ENCODE results near the gene GSTO2.
"Not testable (repeated sequence)": the region's sequence is repeated elsewhere in the genome, so short reads cannot be mapped to it uniquely, and the experiment has no call there.

GSTO2 gene

DNA sequence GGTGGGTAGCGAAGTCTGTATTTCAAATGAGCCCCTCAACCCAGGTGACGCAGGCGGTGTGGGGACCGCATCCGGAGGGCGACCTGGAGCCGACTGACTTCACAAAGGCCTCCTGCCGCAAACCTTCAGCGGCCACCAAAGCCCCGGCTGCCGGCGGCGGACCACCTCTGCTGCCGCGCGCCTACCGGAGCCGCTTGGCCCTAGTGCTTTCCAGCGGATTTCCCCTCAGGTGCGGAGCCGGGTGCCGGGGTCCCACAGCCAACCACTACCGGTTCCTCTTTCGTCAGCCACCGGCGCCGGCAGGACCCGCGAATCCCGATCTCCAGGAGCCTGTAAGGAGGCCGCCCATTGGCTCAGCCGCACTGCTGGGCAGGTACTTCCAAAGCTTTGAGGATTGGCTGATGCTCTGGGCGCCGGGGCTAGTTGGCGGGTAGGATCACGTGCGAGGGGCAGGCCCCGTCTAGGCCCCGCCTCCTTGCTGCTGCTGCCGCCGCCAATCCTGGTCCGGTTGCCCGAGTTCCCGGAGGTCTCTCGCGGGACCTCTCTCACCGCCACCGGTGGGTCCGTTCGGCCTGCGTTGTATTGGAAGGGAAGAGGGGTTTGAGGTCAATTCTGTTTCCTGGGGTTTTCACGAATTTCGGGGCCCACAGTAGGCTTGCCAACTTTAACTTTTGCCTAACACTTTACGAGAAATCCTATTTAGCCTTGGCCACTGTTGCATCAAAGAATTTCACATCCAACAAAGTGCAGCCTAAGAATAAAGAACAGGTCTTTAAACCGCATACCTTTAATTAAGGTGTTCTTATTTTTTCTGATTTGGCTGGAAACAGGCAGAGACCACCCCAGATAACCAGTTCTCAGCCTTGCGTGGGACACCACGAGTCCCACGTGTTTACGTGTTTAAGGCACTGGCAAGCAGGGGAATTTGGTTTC lies at the start of gene GSTO2:
Gene GSTO2 (plus strand): TSS at position 472 of the 933 bp plus-strand sequence. CDS start 5,732 bp downstream, outside the sequence.
- DNase-seq (ENCODE audit: low spot score): peak; percentile 87

DNA sequence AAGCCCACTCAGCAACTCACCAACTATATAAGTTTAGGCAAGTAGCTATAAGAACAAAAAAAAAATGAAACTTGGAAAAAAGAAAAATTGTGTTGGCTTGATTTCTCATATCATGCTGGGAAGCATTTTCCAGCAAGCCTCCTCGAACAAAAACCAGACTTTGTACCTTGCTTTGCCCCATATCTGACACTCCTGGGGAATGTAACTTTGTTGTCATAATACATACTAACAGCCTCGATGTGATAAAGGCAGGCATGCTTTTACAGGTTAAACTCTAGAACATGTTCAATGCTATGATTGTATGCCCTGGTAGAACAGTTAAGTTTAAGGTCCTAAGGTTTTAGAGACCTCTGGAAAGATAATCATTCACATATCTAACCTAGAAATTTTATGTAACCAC lies 48.5 kb upstream of the GSTO2 start:
- no peak for DNase-seq (ENCODE audit: low spot score)

DNA sequence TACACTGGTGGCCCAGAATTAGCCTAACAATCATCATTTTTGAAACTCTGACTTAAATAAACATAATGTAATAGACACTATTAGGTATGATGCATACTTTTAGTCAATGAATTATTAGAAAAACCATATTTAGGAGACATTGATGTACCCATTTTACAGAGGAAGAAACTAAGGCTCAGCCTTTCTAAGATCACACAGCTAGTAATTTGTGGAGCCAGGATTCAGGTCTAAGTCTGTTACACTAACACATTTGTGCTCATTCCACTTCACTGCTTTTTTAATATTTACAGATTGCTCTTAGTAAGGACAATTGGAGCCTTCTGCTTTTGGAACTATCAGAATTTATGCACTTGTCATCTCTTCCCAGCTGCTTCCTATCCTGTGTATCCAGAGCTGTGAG lies 45.7 kb upstream of the GSTO2 start:
- DNase-seq (ENCODE audit: low spot score): no peak

DNA sequence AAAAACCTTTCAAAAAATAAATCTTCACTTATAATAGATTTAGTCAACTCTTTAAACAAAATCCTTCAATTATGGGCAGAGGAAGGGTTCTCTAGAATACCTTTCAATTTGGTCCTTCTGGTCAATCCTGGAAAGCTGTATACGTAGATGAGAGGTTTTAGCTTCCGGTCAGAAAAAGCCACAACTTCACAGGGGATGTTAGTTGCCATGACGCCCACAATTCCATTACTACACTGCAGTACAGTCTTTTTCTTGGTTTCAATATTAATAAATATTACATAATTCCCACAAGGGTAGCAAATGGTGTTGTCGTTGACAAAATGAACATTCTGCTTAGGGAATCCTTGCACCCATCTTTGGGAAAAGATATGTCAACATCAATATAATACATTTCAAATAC lies 38.5 kb upstream of the GSTO2 start:
- no peak for DNase-seq (ENCODE audit: low spot score)

DNA sequence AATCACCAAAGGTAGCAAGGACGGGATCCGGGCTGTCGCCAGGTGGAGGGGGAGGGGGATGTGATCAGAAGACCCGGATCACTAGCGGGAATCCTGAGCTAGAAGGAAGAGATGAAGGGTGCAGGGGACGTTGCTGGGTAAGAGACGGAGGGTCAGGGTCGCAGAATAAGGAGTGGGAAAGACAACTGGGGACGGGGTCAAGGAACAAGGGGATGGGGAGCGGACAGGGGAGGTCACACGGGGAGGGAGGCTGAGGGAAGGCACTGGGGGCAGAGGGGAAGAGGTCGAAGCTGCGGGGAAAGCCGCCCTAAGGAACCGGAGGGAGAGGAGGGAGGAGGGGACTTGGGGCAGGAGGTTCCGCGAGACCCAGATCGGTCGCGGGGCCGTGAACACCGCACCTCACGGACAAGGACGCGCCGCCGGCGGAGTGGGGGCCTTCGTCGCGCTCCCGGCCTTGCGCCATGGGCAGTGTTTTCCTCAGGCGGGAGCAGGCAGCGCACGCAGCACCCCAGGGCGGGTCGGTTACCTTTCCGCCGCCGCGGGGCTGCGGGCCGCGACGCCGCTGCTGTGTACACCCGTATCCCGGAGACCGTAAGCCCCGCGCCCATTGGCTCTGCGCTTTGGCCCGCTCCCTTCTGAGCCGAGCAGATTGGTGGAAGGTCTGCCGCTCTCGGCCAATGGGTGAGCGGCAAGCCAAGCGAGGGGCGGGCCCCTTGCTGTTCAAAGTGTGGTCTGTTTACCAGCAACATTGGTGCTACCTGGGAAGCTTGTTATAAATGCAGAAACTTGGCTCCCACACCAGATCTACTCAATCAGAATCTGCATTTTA lies 37.0 kb upstream of the GSTO2 start, which contains the start of gene CFAP43:
Gene CFAP43 (minus strand): TSS at position 581 of the 829 bp plus-strand sequence. CDS start 118 bp downstream, at position 463.
- DNase-seq (ENCODE audit: low spot score): peak; percentile 100

DNA sequence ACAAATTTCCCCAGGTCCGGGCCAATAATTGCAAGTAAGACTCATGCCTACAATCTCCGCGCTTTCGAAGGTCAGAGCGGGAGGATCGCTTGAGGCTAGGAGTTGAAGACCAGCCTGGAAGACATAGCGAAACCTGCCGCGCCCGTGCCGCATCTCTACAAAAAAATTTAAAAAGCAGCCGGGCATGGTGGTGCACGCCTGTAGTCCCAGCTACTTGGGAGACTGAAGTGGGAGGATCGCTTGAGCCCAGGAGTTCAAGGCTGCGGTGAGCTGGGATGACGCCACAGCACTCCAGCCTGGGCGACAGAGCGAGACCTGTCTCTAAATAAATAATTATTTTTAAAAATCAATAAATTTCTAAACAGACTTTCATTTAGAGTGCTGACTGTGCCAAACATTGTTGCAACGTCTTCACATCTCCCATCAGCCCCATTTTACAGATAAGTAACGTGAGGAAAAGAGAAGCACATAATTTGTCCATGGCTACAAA lies 36.3 kb upstream of the GSTO2 start:
- DNase-seq (ENCODE audit: low spot score): no peak

DNA sequence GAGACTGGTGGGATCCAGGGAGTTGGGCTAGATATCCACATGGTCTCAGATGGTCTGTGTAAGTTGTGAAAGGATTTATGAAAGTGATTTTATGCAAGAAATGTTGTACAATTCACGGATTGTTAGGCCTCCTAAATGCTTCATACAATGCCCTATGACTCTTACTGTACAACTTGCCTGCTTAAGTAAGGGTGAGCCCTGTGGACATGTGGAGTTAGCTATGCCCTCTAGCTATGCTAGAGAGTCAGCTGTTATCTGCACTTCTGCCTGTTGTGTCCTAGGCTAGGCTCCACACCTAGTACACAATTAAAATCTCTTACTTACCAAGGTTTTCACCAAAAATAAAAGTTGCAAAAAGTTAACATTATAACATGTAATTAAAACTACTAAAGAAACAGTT lies 35.2 kb upstream of the GSTO2 start:
- DNase-seq (ENCODE audit: low spot score): no peak

DNA sequence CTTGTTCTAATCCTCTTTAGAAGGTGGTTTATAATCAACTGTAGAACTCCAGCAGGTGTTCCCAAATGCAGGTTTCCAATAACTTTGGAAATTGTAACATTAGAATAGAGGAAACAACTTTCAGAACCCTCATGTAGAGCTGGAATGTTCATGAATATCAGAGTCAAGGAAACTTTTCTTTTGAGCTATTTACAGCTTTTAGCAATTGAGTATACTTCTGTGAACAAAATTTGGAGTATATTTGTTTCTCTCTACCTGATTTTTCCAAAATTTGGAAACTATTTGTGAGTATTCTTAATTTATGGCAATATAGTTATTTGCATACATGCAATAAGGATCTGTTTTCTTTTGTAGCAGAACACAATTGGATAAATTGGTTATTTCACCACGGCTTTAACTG lies 34.0 kb upstream of the GSTO2 start:
- no peak for DNase-seq (ENCODE audit: low spot score)

DNA sequence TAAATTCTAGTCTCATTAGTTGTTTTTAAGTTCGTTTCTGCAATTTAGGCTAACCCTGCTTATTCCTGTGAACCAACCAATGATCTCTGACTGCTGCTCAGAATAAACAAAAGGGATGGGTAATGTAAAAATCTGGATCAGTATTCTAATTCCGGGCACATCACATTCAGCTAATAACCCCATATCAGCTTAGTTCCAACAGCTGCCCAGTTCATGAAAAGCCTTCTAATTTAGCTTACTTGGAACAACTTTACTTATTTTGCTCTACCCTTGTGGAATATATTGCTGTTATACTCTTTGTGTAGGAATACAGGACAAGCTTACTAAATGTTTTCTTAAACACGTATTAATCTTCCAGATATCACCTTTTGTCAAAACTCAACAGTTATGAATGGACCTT lies 33.2 kb upstream of the GSTO2 start:
- DNase-seq (ENCODE audit: low spot score): no peak

DNA sequence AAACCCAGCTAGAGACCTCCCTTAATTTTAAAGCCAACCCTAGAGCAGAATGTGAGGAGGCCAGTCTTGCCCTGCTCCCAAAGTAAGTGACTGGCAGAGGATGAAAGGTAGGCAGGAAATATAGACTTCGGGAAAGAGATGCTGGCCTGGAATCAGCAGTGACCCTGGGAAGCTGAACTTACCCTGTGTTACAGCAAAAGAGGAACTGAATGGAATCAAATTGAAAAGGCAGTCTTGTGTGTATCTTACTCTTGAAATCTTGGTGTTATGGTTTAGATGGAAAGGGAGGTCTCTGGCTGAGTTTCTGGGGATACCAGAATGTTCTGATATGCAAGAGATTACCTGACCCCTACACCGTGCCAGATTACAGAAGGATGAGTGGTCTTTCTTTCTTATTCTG lies 28.9 kb upstream of the GSTO2 start:
- DNase-seq (ENCODE audit: low spot score): no peak

DNA sequence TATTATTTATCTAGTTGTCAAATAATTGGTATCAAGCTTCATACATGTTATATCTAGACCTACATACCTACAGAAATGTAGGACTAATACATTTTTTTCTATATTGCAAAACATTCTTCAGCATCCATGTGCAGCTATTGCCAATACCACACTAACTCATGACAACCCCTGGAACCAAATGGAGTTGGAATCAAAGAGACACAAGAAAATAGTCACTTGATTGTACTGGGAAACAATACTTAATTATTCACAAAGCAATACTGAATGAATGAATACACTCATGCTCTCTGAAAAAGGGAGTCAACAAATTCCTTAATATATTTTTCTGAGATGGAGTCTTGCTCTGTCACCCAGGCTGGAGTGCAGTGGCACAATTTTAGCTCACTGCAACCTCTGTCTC lies 26.4 kb upstream of the GSTO2 start:
- DNase-seq (ENCODE audit: low spot score): no peak

DNA sequence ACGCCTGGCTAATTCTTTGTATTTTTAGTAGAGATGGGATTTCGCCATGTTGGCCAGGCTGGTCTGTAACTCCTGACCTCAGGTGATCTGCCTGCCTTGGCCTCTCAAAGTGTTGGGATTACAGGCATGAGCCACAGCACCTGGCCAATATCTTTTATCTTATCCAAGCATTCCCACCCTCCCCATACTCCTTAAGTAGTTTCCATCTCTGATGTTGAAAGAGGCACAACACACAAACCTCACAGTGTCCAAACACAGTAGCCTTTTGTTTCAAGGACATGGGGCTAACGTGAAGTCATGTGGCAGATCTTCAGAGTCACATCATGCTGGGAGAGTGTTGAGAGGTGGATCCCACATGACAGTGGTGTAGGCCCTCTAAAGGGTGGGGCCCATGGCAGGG lies 26.0 kb upstream of the GSTO2 start:
- DNase-seq (ENCODE audit: low spot score): not testable (repeated sequence)

DNA sequence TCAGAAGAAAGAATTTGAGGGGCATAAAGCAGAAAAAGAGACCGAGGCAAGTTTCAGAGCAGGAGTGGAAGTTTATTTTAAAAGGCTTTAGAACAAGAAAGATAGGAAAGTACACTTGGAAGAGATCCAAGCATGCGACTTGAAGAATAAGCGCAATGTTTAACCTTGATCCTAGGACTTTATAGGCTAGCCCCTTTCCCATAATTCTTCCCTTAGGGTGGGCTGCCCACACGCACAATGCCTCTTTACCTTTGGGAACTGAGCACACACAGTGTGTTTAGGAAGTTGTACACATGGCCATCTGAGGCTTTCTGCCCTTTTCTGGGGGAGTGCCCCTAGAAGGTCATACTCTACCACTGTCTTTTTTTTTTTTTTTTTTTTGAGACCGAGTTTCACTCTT lies 25.5 kb upstream of the GSTO2 start:
- no peak for DNase-seq (ENCODE audit: low spot score)

DNA sequence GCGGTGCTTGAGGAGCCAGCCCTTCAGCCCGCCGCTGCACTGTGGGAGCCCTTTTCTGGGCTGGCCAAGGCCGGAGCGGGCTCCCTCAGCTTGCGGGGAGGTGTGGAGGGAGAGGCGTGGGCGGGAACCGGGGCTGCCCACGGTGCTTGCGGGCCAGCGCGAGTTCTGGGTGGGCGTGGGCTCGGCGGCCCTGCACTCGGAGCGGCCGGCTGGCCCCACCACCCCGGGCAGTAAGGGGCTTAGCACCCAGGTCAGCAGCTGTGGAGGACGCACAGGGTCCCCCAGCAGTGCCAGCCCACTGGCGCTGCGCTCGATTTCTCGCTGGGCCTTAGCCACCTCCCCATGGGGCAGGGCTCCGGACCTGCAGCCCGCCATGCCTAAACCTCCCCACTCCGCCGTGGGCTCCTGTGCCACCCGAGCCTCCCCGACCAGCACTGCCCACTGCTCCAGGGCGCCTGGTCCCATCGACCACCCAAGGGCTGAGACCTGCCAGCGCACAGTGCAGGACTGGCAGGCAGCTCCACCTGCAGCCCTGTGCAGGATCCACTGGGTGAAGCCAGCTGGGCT lies 23.8 kb upstream of the GSTO2 start:
- no peak for DNase-seq (ENCODE audit: low spot score)

DNA sequence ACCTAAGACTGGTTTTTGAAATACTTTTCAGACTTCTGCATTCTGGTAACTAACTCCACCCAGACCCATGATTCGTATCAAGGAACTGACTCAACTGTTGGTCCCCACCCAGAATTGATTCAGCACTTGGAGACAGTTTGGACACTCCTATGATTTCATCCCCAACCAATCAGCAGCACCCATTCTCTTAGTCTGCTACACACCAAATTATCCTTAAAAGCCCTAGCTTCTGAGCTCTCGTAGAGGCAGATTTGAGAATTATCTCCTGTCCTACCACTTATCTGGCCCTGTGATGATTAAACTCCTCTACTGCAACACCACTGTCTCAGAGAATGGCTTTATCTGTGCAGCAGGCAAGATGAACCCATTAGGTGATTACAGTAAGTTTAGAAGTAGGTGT lies 22.0 kb upstream of the GSTO2 start:
- DNase-seq (ENCODE audit: low spot score): peak; percentile 61

DNA sequence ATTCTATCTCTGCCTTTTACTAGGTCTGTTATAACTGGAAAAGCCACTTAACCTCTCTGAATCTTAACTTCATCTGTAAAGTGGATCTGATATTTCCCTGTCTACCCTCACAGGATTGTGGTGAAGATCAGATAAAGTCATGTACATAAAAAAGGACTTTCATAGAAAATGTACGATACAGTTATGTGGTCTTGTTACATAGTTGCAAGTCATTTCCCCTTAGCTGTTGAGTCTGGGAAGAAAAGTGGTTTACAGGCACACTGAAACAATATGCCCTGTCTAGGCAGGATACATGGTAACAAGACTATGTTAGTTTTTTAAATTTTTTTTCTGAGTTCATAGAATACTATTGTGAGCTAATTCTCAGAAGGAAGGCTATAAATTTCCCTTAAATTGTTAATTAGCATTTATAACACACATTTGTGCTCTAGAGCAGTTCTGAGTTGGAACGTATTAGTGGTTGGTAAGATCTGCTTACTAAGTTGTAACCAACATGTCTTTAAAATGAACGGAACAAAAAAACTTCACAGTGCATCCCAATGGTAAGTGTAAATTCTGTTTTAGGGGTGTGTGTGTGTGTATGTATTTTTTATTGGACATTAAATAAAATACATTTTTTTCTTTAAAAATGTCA lies 21.4 kb upstream of the GSTO2 start:
- DNase-seq (ENCODE audit: low spot score): no peak

DNA sequence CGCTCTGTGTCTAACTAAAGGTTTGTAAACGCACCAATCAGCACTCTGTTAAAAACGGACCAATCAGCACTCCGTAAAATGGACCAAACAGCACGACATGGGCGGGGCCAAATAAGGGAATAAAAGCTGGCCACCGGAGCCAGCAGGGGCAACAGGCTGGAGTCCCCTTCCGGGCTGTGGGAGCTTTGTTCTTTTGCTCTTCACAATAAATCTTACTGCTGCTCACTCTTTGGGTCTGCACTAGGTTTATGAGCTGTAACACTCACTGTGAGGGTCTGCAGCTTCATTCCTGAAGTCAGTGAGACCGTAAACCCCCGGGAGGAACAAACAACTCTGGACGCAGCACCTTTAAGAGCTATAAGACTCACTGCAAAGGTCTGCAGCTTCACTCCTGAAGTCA lies 20.1 kb upstream of the GSTO2 start:
- DNase-seq (ENCODE audit: low spot score): not testable (repeated sequence)

DNA sequence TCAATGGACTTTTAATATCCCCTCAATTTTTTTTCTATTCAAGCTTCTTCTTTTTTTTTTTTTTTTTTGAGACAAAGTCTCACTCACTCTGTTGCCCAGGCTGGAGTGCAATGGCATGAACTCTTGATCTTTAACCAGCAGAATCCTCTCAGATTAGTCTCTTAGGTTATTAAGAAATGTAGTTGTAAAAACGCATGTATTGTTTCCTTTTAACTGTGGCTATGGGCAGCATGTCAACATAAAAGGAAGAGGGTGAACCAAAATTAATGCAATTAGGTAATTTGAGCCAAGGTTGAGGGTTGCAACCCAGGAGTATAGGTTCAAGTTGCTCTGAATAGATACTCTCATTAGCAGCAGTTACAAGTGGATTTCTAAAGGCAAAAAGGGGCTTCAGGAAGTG lies 18.6 kb upstream of the GSTO2 start:
- no peak for DNase-seq (ENCODE audit: low spot score)

DNA sequence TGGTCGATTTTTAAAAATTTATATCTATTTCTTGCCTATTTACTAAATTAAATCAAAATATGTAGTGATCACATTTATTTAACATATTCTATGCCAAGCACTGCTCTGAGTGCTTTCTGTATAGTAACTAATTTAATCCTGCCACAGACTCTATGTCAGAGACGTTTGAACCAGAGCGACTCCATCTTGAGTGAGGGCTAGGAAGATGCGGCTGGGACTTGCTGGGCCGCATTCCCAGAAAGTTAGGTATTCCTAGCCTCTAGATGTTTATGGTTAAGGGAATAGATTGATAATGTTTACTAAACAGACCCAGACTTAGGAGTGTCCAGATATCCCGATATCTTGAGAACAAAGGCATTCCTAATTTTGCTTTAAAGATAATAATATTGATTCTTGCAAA lies 17.5 kb upstream of the GSTO2 start:
- DNase-seq (ENCODE audit: low spot score): no peak

DNA sequence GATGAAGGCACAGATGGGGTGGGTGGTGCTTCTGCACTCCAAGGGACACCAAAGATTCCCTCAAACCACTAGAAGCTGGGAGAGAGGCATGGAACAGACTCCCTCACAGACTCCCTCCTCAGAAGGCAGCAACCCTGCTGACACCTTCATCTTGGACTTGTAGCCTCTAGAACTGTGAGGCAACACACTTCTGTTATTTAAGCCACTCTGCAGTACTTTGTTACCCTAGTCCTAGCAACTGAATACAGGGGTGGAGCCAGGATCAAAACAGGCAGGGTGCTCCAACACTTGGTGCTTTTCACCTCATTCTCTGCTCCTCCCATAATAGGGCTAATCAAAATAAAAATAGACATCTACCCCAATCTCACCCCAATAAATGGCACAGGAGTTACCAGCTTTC lies 16.6 kb upstream of the GSTO2 start:
- DNase-seq (ENCODE audit: low spot score): no peak

DNA sequence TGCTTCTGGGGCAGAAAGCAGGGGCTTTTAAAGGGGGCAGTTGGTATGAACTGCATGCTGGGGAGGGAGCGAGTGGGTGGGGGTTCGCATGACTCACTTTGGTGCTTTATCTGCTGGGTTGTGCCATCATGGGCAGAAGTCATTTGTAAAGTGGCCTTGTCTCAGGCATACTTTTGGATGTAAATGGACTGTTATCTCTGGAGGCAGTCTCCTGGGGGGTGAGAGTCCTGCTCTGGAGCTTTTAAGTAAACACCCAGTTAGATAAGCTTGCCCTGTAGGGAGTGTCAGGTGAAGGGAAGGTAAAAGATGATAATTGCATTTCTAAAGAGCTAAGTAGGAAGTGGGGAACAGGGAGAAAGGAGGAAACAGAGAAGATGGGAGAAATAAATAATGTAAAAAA lies 15.9 kb upstream of the GSTO2 start:
- no peak for DNase-seq (ENCODE audit: low spot score)

Measured in AG20443 (cell line).